ENCODE measurements around the gene TPM2.

DNA sequence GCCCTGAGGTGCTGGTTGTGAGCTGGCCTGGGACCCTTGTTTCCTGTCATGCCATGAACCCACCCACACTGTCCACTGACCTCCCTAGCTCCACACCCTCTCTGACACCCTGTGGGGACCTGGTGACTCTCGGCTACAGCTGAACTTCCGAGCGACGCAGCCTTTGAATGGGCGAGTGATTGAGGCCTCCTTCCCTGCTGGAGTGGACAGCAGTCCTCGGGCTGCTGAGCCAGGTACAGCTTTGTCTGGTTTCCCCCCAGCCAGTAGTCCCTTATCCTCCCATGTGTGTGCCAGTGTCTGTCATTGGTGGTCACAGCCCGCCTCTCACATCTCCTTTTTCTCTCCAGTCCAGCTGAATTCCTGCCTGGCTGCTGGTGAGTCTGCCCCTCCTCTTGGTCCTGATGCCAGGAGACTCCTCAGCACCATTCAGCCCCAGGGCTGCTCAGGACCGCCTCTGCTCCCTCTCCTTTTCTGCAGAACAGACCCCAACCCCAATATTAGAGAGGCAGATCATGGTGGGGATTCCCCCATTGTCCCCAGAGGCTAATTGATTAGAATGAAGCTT, 9.9 kb downstream of the TPM2 start:
- TF ChIP-seq EP300 (IDR thresholded peaks at IDR 0.05) (no peak), POLR2A (IDR thresholded peaks at IDR 0.05) (no peak)

Data from sigmoid colon (tissue), 4 donors.